ENCODE data around the gene ARHGAP22. TPM values are rescaled to one million over a fixed set of nuclear protein-coding genes. Genes with fewer than 3 reads are reported as not detected.

Gene ARHGAP22
- total RNA-seq, 1 donor, result 60.2 TPM

- no peak for TF ChIP-seq CTCF (IDR thresholded peaks at IDR 0.05; ENCODE audit: insufficient read depth, low read length)
- DNase-seq (ENCODE audit: low read depth), result no peak
- no peak overlapping the region for H3K4me3 ChIP-seq (ENCODE audit: low read depth, low read length)
Observed at GRCh38 chr10:48568546-48568945, 36.3 kb downstream of the ARHGAP22 start.

DNA sequence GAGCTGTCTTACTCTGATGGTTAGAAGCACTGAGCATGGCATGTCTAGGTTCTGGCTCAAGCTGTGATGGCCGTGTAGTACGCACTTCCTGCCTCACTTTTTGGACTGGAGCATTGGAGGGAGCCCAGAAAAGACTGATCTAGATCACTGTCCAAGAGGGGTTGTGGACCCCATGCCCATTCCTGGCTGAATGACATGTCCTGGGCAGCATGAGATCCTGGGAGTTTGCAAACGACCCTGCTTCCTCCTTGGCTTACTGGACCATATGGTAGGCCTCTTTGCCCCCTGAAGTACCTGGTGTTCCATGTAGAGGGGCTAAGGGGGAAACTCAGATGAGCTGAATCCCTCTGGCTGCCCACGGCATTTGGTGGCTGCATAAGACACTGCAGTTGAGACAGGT lies 36.7 kb downstream of the ARHGAP22 start:
- TF ChIP-seq CTCF (IDR thresholded peaks at IDR 0.05; ENCODE audit: insufficient read depth, low read length), result no peak
- no peak overlapping the region for H3K4me3 ChIP-seq (ENCODE audit: low read depth, low read length)
- no peak for DNase-seq (ENCODE audit: low read depth)

GRCh38 chr10:48567346-48567745 lies 37.5 kb downstream of the ARHGAP22 start:
- TF ChIP-seq CTCF (IDR thresholded peaks at IDR 0.05; ENCODE audit: insufficient read depth, low read length), result no peak
- H3K4me3 ChIP-seq (ENCODE audit: low read depth, low read length), result no peak overlapping the region
- DNase-seq (ENCODE audit: low read depth), result no peak

DNA sequence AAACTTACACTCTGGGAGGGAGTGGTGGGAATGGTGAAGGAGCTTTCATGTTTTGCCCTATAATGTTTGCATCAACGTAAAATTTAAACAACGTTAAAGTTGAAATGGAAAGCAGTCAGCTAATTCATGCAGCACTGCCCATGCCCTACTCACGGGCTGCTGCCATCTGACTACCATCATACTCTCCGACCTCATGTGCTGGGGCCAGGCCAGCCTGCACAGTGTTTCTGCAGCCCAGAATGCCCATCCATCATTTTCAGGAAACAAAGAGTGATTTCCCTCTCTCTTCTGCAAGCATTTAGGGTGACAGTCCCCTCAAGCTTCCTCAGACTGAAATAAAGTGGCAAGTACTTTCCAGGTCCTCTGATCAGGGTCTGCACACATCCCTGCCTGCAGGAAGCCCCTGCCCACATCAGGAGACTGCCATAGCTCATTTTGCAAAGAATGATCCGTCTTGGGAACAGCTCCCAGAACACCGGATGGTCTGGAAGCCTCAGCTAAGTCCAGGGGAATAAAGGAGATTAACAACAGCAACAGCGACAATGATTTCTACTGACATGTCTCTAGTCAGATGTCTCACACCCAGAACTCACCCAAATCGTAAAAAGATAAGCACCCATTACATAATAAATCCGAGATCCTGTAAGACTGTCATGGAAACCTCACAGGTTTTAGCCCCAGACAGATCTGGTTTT lies 40.3 kb downstream of the ARHGAP22 start:
- no peak for TF ChIP-seq CTCF (IDR thresholded peaks at IDR 0.05; ENCODE audit: insufficient read depth, low read length)

DNA sequence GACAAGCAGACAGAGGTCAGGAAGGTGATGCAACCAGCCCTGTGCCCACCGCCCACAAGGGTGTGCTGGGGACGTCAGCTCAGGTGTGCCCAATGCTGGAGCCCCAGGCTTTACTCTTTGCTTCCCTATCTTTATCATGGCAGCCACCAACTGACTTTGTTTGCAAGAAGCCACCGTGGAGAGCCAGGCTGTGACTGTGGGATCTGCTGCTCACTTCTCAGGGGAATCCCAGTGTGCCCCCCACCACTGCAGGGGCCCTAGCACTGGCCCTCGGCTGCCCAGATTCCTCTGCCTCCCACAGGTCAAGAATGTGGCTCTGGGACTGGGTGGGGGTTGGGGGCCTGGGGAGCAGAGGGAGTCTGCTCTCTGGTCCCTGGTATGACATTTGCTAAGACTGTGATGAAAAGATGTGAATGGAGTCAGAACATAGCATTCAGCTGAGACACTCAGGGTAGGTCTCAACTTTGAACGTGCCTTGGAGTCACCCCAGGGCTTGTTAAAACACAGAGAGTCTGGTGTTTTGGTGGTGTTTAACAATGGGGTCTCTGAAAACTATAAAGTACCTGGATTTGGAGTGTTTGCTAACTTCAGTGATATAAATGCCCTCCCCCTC lies 47.3 kb downstream of the ARHGAP22 start:
- no peak overlapping the region for H3K4me3 ChIP-seq (ENCODE audit: low read depth, low read length)
- no peak for TF ChIP-seq CTCF (IDR thresholded peaks at IDR 0.05; ENCODE audit: insufficient read depth, low read length)
- no peak for DNase-seq (ENCODE audit: low read depth)

More for the DNA sequence above, 40.3 kb downstream of the ARHGAP22 start:
- H3K4me3 ChIP-seq (ENCODE audit: low read depth, low read length), result no peak overlapping the region
- no peak for DNase-seq (ENCODE audit: low read depth)

GRCh38 chr10:48556713-48557112 lies 48.2 kb downstream of the ARHGAP22 start:
- no peak for DNase-seq (ENCODE audit: low read depth)
- no peak for TF ChIP-seq CTCF (IDR thresholded peaks at IDR 0.05; ENCODE audit: insufficient read depth, low read length)
- no peak overlapping the region for H3K4me3 ChIP-seq (ENCODE audit: low read depth, low read length)
